GM13976 (cell line): ENCODE results near the gene CLC.

ENCODE experiments used
- DNase-seq: peaks from one replicate; pipeline ENCODE4 v3.0.0; 2012; ENCODE audit warnings: low spot score
- CTCF ChIP-seq: IDR thresholded peaks from 2 replicates; pipeline ENCODE4 v1.5.1; 2012; ENCODE audit warnings: borderline replicate concordance, mild to moderate bottlenecking; ENCODE audit not compliant: insufficient read depth; ENCODE audit errors: extremely low read depth, missing control alignments, control extremely low read depth
- in situ Hi-C: fragments of 300-500 bp; cut with MboI; formaldehyde crosslinking; loops from one replicate; pipeline ENCODE4 v1.12.0; 2022; ENCODE audit warnings: low sequenced_read_pairs, mixed read lengths, inconsistent platforms; ENCODE audit not compliant: unreplicated experiment

The CLC gene

GRCh38 chr19:39710333-39710890 is 27.4 kb downstream of the CLC start:
- no peak for DNase-seq
- no peak for TF ChIP-seq CTCF
- in situ Hi-C loops = no loop called here

- DNase-seq = no peak
- no peak for TF ChIP-seq CTCF
- in situ Hi-C loops = no loop called here
Measured at GRCh38 chr19:39709026-39709872, 28.6 kb downstream of the CLC start.

GRCh38 chr19:39708594-39708993 is 29.2 kb downstream of the CLC start:
- no peak for DNase-seq
- TF ChIP-seq CTCF = no peak
- in situ Hi-C loops = no loop called here

- no peak for TF ChIP-seq CTCF
- no peak for DNase-seq
- in situ Hi-C loops = no loop called here
Measured at GRCh38 chr19:39705578-39706188, 32.1 kb downstream of the CLC start.

- TF ChIP-seq CTCF = no peak
Measured at GRCh38 chr19:39704181-39705044, 33.4 kb downstream of the CLC start, which contains the start of gene LGALS14. Gene LGALS14 (plus strand): TSS chr19:39704481. CDS start chr19:39704529, 48 bp downstream.

GRCh38 chr19:39701291-39701690 is 36.5 kb downstream of the CLC start:
- TF ChIP-seq CTCF = no peak
- no peak for DNase-seq
- in situ Hi-C loops = no loop called here

More at GRCh38 chr19:39704181-39705044, 33.4 kb downstream of the CLC start, which contains the start of gene LGALS14:
- DNase-seq = peak; percentile 28
- in situ Hi-C loops = no loop called here
